GM13976 (cell line): ENCODE measurements around the gene IRS1.

Experiments used
- DNase-seq: peaks from one replicate; pipeline ENCODE4 v3.0.0; 2012; ENCODE audit warnings: low spot score
- in situ Hi-C: fragments of 300-500 bp; cut with MboI; formaldehyde crosslinking; loops from one replicate; pipeline ENCODE4 v1.12.0; 2022; ENCODE audit warnings: low sequenced_read_pairs, mixed read lengths, inconsistent platforms; ENCODE audit not compliant: unreplicated experiment
- TF ChIP-seq, protein P1 (sequence below): IDR thresholded peaks from 2 replicates; pipeline ENCODE4 v1.5.1; 2012; ENCODE audit warnings: borderline replicate concordance, mild to moderate bottlenecking; ENCODE audit not compliant: insufficient read depth; ENCODE audit errors: extremely low read depth, missing control alignments, control extremely low read depth

IRS1 gene

DNA sequence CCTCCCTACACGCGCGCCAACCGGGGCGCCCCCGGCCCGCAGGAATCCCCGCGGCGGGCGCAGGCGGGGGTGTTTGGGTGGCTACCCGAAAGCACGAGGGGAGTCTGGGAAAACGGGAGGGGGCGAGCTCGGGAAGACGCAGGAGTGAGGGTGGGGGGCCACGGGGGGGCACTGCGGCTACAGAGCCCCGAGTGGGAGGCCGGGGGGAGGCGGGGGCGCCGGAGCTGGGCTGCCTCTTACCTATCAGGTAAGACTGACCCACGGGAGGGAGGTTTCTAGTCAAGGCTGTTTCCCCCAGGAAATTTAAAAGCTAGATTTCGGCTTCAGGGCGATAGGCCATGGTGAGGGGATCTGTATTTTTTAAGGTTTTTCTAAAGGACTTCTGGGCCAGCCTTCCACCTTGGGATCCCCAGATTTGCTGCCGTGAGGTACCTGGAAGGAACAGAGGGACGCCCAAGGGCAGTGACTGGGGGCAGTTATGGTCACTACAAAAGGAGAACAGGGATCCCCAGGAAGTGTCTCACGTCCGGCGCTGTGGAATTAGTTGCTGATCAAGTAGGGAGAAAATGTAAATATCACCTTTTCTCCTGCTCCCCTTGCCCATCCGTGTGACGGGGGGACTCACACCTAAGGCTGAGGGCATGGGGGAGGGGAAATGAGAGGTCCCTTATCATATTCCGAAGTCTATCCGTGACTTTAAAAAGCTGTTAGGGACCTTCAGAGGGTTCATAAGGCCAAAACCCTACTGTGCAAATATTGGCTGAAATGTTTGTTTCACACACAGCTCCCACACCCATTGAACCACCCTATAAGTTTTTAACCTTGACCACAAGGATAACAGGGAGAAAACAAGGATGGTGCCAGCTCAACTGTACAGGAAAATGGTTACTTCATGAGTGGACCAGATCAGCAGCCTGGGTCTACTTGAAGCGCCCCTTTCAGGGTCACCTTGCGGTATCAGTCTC is 638 bp upstream of the IRS1 start:
- TF ChIP-seq, protein P1, sequence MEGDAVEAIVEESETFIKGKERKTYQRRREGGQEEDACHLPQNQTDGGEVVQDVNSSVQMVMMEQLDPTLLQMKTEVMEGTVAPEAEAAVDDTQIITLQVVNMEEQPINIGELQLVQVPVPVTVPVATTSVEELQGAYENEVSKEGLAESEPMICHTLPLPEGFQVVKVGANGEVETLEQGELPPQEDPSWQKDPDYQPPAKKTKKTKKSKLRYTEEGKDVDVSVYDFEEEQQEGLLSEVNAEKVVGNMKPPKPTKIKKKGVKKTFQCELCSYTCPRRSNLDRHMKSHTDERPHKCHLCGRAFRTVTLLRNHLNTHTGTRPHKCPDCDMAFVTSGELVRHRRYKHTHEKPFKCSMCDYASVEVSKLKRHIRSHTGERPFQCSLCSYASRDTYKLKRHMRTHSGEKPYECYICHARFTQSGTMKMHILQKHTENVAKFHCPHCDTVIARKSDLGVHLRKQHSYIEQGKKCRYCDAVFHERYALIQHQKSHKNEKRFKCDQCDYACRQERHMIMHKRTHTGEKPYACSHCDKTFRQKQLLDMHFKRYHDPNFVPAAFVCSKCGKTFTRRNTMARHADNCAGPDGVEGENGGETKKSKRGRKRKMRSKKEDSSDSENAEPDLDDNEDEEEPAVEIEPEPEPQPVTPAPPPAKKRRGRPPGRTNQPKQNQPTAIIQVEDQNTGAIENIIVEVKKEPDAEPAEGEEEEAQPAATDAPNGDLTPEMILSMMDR = no peak
- DNase-seq = peak; percentile 16
- in situ Hi-C loops = loop anchor here (10.0 to 25.0 kb wide), 3 partner anchors 312 to 1138 kb away; no protein-coding TSS in a partner anchor

DNA sequence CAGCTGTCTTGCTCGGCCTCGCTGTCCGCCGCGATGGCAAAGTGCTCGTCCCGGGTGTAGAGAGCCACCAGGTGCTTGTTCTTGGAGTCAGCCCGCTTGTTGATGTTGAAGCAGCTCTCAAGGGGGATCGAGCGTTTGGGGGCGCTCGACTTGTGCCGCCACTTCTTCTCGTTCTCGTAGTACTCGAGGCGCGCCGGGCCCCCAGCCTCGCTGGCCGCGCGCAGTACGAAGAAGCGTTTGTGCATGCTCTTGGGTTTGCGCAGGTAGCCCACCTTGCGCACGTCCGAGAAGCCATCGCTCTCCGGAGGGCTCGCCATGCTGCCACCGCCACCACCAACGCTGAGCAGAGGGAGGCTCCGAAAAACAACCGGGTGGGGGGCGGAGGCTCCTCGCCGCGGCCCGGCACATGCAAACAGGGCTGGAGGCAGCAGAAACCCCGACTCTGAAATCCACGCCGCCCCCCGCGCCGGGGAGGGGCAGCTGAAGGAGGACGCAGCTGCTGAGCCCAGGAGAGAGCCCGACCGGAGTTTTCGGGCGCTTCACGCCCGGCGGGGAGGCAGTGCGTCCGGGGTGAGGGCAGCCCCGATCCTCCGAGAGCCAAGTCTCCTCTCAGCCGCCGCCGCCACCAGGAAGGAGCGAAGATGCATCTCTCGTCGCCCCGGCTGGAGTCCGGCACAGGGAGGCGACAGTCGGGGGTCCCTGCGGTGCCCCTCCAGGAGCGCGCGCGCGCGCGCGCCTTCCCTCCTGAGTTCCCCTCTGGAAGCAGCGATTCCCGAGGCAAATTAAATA is 1.0 kb downstream of the IRS1 start:
- DNase-seq = peak; percentile 77
- TF ChIP-seq, protein P1 = peak; percentile 11
- in situ Hi-C loops = no loop called here

DNA sequence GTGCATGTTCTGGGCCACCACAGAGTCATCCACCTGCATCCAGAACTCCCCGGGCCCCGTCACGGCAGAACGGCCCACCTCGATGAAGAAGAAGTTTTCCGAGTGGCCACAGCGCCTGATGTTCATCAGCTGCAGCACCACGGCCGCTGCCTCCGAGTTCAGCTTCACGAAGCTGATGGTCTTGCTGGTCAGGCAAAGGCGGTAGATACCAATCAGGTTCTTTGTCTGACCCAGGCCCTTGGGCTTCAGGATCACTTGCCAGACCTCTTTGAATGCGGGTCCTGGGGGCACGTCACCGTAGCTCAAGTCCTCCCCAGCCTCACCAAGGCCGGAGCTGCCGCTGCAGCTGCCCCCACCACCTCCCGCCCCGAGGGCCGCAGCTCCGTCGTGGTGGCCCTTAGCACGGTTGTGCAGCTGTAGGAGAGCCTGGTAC is 1.6 kb downstream of the IRS1 start:
- in situ Hi-C loops = no loop called here
- DNase-seq = no peak
- TF ChIP-seq, protein P1 = no peak

DNA sequence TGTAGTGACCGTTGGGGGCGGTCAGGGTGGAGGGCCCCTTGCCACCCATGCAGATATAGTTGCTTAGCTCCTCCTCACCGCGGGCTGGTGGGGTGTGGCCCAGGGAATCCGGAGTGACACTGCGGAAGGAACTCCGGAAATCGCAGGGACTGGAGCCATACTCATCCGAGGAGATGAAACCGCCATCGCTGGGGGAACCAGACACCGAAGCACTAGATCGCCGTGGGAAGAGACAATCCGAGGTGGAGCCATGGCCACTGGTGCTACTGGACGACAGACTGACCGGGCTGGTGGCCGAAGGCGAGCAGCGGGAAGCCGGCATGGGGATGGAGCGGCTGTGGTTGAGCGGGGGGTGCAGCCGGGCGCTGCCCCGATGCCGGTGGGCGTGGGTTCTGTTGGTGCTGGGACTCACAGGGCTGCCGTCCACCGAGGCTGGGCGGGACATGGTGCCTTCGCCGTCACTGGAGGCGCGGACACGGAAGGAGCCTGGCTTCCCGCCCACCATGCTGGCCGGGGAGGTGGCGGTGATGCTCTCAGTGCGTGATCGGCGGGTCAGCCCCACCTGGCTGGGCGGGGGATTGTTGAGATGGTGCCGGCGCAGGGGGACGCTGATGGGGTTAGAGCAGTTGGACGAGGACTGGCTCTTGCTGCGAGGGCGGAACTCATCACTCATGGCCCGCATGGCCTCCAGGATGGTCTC is 2.2 kb downstream of the IRS1 start:
- peak; percentile 16 for DNase-seq
- in situ Hi-C loops = no loop called here
- TF ChIP-seq, protein P1 = no peak

DNA sequence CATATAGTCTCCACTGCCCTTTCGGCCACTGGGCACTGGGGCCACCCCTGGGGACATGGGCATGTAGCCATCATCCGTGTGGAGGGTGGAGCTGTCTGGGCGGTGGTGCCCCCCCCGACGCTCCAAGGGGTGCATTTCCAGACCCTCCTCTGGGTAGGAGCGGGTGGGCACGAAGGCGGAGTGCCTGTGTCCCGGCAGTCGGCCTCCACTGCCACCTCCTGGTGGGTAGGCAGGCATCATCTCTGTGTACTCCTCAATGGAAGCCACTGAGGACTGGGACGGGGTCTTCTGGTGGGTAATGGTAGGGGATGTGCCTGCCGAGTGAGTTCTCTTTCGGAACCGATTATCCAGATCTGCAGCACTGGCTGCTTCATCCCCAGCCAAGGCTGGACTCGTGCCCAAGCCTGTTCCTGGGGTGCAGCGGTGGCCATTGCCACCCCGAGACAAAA is 2.8 kb downstream of the IRS1 start:
- in situ Hi-C loops = no loop called here
- DNase-seq = peak; percentile 57
- TF ChIP-seq, protein P1 = peak; percentile 18
